HG03139 (cell line): ENCODE results near the gene KRT37.
"Not testable (repeated sequence)": the region's sequence is repeated elsewhere in the genome, so short reads cannot be mapped to it uniquely, and the experiment has no call there.

Source experiments
- ATAC-seq: cut with Tn5 transposase; IDR thresholded peaks from one replicate; pipeline ENCODE4 v1.9.1; 2021; ENCODE audit not compliant: unreplicated experiment

KRT37 gene

DNA sequence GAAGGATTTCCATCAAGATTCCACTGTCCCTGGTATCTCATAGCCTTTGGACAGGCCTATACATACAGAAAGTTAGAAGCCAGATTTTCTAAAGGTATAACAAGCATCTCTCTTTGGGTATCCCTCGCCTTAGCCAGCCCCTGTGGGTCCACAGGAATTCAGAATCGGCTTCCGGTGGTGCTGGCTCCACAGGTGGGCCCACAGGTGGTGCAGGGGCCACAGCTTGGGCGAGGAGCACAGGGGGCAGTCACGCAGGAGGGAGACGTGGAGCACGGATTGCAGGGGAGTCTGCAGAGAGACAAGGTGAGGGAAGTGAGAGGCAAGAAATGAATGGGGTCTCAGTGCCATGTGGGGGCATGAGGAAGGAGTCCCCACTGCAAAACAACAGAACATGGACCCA lies 12.9 kb upstream of the KRT37 start:
- no peak for ATAC-seq

DNA sequence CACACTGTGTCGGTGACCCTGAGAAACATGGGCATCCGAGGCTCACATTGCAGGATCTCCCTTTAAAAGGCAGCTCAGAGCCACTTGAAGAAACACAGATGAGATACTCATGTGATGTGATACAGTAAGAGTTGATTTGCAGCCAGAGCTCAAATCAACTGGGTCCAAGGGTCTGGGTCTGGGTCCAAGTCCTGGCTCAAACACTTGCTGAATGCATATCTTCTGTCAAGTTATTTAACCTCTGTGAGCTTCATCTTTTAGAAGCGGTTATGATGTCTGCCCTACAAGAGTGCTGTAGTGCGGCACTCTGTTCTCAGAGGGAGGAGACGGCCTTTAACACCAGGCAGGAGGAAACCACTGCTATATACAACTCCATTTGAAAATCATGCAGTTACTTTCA lies 10.0 kb upstream of the KRT37 start:
- no peak for ATAC-seq

DNA sequence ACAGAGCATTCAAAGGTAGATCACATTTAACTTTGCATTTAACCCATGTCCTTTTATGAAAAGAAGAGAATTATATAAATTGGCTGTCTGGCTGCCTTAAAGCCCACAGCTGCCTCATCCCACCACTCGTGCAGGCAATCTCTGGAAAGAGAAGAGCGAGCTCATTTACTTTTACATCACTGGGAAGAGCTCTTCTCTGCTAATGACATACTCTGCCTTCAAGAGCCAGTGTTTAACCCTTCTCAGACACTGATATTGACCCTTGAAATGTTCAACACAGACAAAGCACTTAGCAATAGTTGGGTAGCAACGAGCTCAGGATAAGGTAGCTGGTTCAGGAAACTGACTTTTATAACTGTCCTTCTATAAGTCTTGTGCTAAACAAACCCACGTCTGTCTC lies 9.6 kb upstream of the KRT37 start:
- no peak for ATAC-seq

- no peak for ATAC-seq
These were observed 9.2 kb upstream of the KRT37 start for GRCh38 chr17:41433586-41433985.

- not testable (repeated sequence) for ATAC-seq
These were observed 6.0 kb upstream of the KRT37 start for GRCh38 chr17:41430376-41430775.

DNA sequence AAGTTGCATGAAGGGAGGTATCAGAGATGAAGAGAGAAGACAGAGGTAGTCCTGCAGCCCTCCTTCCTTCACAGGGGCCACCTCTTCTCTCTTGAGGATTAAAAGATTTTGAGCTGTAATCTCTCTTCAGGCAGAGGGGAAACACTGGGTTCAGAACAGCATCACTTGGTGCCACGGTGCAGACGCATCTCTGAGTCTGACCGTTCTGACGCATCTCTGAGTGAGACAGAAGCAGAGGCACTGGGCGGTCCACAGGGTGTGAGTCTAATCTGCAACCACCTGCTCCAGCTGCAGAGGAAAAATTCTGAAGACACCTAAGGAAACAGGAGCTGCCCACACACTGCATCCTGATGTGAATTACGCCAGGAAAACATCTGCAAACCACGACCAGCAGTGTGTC lies 5.3 kb upstream of the KRT37 start:
- no peak for ATAC-seq

GRCh38 chr17:41428591-41429291 lies 4.4 kb upstream of the KRT37 start:
- no peak for ATAC-seq

DNA sequence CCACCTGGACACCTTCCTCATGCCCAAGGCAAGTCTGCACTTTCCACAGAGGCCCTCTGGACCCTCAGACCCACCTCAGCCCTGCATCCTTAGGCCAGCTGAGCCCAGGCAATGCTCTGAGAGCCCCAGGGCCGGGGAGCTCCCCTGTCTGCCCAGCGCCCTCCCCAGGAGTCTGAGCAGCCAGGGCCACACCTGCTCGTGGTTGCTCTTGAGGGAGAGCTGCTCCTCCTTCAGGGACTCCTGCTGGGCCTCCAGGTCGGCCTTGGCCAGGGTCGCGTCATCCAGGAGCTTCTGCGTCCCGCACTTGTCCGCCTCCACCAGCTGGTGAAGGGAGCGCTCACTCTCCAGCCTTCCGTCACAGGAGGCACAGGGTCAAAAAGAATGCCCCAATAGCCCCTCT lies 1.8 kb downstream of the KRT37 start:
- not testable (repeated sequence) for ATAC-seq

DNA sequence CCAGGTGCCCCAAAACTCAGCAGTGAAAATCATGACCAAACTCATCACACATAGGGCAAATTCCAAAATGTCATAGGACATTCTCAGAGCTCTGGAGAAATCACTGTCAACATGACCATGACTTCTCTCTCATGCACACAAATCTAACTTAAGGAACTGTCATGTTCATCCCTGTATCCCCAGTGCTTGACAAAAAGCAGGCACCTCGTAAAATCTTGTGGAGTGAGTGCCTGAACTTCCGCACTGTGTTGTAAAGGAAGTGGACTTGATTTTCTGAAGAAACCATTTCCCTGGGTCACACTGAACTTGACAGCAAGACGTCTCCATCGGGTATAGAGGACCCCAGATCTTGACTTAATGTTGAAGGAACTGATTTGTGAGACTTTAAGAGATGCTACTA lies 2.8 kb downstream of the KRT37 start:
- no peak for ATAC-seq

DNA sequence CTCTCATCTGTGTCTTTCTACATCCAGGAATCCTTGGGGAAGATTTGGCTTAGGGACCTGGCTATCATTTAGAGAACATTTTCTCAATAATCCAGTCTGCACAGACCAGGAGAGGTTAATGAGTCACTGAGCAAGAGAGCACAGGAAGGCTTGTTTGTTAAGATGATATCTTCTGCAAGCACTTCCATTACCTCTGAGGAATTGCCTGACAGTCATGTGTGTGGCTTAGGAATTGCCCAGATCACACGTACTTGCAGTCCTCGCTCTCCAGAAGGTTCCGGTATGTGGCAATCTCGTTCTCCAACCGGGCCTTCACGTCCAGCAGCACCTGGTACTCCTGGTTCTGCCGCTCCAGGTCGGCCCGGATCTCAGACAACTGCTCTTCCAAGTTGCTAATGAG lies 3.3 kb downstream of the KRT37 start:
- no peak for ATAC-seq

DNA sequence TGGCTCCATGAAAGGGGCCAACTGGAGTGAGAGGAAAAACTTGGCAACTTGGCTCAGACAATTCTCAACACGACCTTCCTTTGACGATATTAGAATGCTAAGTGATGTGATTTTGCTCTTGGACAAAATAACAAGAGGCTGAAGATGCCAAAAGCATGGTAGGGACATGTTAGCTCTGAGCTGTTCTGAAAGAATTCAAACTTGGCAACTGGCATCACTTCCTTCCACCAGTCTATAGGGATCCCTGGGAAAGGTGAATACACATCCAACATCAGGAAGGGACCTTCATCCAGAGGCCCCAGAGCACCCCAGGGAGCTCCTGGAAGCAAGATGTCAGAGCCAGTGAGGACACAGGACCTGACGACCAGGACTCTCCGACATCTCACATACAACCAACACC lies 4.3 kb downstream of the KRT37 start:
- no peak for ATAC-seq

GRCh38 chr17:41419716-41420115 lies 4.7 kb downstream of the KRT37 start:
- ATAC-seq = no peak

DNA sequence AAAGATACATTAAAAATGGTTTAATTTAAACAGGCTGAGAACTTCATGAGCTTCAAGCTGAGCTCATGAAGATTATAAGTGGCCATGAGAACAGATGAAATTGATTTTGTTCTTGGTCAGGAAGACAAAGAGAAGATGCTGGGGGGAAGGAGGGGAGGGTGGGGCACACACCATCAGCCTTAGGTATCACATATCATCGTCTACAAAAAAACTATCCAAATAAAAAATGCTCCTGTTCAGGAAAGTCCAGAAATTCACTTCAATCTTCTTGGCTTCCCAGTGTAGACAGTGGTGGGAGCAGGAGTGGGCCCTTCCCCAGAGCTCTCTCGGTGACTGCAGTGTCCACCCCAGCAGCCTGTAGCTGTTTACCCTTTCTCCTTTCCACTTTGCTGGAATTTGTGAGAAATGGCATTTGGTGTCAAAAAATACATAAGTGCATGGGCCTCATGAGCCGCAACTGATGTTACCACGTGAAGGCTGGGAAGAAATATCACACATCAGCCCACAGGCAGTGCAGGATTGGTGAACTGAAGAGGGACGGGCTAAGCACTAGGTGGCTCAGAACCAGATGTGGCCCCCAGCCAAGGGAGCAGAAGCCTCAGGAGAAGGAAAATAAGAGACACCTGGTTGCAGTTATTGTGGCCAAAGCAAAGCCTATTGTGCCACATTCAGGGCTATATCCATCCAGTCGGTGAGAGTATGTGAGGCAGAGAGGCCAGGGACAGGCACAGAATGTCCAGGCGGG lies 6.1 kb downstream of the KRT37 start:
- ATAC-seq = no peak

GRCh38 chr17:41417576-41418015 lies 6.8 kb downstream of the KRT37 start:
- ATAC-seq = no peak

DNA sequence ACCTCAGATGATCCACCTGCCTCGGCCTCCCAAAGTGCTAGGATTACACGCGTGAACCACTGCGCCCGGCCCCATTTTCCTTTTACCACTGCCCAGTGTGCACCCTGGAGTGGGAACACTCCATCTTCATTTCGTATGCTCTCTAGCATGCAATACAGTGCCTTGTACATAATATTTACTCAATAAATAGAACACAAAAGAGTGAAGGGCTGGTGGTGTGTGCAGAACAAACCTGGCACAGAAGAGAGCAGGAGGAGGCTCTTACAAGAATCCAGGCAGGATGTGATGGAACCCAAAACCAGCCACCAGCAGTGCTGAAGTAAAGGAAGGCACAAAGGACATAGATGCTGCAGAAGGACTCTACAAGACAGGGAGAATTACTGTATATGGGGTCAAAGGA lies 7.3 kb downstream of the KRT37 start:
- ATAC-seq = no peak

GRCh38 chr17:41416479-41416878 lies 7.9 kb downstream of the KRT37 start:
- no peak for ATAC-seq

- ATAC-seq = no peak
These were observed 8.5 kb downstream of the KRT37 start for GRCh38 chr17:41415833-41416335.

DNA sequence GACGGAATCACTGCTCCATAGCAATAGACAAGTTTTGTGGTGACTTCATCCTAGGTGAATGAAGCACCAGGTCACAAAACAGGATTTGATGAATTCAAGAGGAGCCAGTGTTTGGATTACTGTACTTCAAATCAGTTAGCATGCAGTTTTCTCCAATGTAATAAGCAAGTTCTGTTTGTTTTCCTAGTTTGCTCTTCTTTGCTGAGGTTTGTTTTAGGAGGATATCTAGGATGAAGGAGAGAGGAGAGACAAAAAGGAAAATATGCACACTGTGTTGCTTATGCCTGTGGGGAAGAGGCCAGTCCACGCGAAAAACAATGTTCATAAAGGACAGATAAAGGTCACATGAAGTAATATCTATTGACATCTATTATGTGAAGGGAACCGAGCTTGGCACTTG lies 9.0 kb downstream of the KRT37 start:
- no peak for ATAC-seq

GRCh38 chr17:41413982-41414381 lies 10.4 kb downstream of the KRT37 start:
- no peak for ATAC-seq

DNA sequence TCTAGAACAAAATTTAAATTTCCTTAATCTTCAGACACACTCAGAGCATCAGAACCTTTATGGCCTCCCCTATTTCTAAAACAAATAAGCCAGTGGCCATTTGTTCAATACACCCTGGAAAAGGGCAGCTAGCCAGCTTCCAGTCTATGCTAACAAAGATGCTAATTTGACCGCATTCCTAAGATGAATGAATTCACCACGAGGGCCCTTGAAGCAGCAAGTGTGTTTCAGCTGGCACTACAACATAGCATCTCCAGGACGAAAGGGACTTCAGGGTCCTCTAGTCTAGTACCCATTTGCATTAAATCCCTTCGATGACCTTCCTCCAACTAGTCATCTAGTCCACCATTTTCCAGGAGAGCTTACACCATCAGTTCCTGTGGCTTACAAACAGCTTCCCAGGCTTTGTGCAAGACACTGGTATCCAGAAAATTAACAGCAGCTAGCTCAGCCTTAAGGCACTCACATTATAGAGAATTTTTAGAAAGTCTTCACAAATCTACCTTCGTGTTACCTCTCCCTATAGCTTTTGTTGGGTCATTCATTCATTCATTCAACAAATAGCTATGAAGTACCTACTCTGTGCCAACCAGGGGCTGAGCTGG lies 10.9 kb downstream of the KRT37 start:
- ATAC-seq = no peak

DNA sequence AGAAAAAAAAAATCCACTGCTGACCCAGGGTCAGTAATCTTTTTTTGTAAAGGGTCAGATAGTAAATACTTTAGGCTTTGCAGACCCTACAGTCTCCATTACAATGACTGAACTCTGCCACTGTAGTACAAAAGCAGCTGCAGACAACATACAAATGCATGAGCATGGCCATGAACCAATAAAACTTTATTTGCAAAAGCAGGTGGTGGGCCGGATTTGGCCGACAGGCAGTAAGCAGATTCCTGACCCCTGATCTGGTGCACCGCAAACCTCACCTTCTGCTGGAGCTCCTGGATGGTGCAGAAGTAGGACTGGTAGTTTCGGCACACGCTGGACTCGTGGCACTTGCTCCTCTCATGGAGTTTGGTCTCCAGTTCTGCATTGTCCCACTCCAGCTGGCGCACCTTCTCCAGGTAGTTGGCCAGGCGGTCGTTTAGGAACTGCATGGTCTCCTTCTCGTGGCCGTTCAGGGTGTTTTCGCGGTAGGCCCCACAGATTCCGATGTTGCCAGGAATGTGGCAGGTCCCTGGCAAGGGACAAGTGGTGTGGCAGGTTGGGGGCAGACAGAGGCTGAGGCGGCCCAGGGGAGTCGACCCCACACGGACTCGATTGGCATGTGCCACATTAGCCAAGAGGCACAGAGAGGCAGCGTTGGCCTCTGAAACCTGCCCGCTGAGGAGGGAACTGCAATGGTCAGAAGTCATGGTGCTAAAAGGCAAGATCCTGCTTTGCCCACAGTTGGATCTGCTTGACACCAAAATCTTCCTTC lies 13.1 kb downstream of the KRT37 start:
- no peak for ATAC-seq
